ENCODE data around the gene FAIM.

FAIM gene

GRCh38 chr3:138646008-138646407 lies 37.4 kb downstream of the FAIM start:
- H3K9me3 ChIP-seq (replicated peaks in 1 of 2; ENCODE audit: control insufficient read depth in 2 of 2, insufficient read depth in 1 of 2, low read depth in 1 of 2, low read length in 2 of 2): peaks cover 13 to 35% of the 10 kb centered on the region in 2 donors
- no peak for DNase-seq (ENCODE audit: low spot score)
- no peak overlapping the region for H3K4me2 ChIP-seq (ENCODE audit: insufficient read depth, low read length, poor library complexity, severe bottlenecking)
- H2BK5ac ChIP-seq (ENCODE audit: low read length): no peak overlapping the region
- no peak overlapping the region for H4K91ac ChIP-seq (ENCODE audit: low read depth, low read length, poor library complexity)
- H4K8ac ChIP-seq (ENCODE audit: low read depth, low read length): no peak overlapping the region
- no peak overlapping the region for H3K4ac ChIP-seq (ENCODE audit: low read length)
- no peak overlapping the region for H2AFZ ChIP-seq (ENCODE audit: low read length)
- H3K18ac ChIP-seq (ENCODE audit: low read length): no peak overlapping the region
- H2BK15ac ChIP-seq (ENCODE audit: low read length): no peak overlapping the region
- H3K14ac ChIP-seq (ENCODE audit: low read length): no peak overlapping the region
- H3K27me3 ChIP-seq (ENCODE audit: control insufficient read depth in 3 of 3, insufficient read depth in 3 of 3, low read depth in 1 of 3, low read length in 3 of 3): no peaks in the 10 kb centered on the region
- H3K4me1 ChIP-seq (ENCODE audit: control insufficient read depth in 2 of 2, insufficient read depth in 1 of 2, low read depth in 1 of 2, low read length in 2 of 2): no peaks in the 10 kb centered on the region
- no peak overlapping the region for H2BK12ac ChIP-seq (ENCODE audit: low read length)
- H3K9ac ChIP-seq (ENCODE audit: low read depth, low read length, poor library complexity): no peak overlapping the region
- H3K23ac ChIP-seq (ENCODE audit: low read depth, low read length, poor library complexity): no peak overlapping the region
- H3K4me3 ChIP-seq (ENCODE audit: low read length in 2 of 2): no peak overlapping the region
- H2BK120ac ChIP-seq (ENCODE audit: low read depth, low read length): no peak overlapping the region
- H3K27ac ChIP-seq (replicated peaks; ENCODE audit: low read length): no peak overlapping the region
- no peak overlapping the region for H2AK5ac ChIP-seq (ENCODE audit: low read depth, low read length)
- no peaks in the 10 kb centered on the region for H3K79me1 ChIP-seq (ENCODE audit: low read depth, low read length)
- H3K36me3 ChIP-seq (replicated peaks in 1 of 2; ENCODE audit: control insufficient read depth in 2 of 2, insufficient read depth in 2 of 2, low read length in 2 of 2): peaks cover 13 to 22% of the 10 kb centered on the region in 2 donors

GRCh38 chr3:138646513-138646912 lies 37.9 kb downstream of the FAIM start:
- Histone ChIP-seq H3K9me3 (replicated peaks in 1 of 2; ENCODE audit: control insufficient read depth in 2 of 2, insufficient read depth in 1 of 2, low read depth in 1 of 2, low read length in 2 of 2) (peaks cover 13 to 35% of the 10 kb centered on the region in 2 donors), H3K9ac (ENCODE audit: low read depth, low read length, poor library complexity) (no peak overlapping the region), H3K79me1 (ENCODE audit: low read depth, low read length) (no peaks in the 10 kb centered on the region), H3K27ac (replicated peaks; ENCODE audit: low read length) (no peak overlapping the region), H3K4me3 (ENCODE audit: low read length in 2 of 2) (no peak overlapping the region), H3K14ac (ENCODE audit: low read length) (no peak overlapping the region), H3K23ac (ENCODE audit: low read depth, low read length, poor library complexity) (no peak overlapping the region), H2AK5ac (ENCODE audit: low read depth, low read length) (no peak overlapping the region), H3K4me1 (ENCODE audit: control insufficient read depth in 2 of 2, insufficient read depth in 1 of 2, low read depth in 1 of 2, low read length in 2 of 2) (no peaks in the 10 kb centered on the region), H3K36me3 (replicated peaks in 1 of 2; ENCODE audit: control insufficient read depth in 2 of 2, insufficient read depth in 2 of 2, low read length in 2 of 2) (peaks cover 13 to 22% of the 10 kb centered on the region in 2 donors), H4K8ac (ENCODE audit: low read depth, low read length) (no peak overlapping the region), H2BK120ac (ENCODE audit: low read depth, low read length) (no peak overlapping the region), H4K91ac (ENCODE audit: low read depth, low read length, poor library complexity) (no peak overlapping the region), H2BK5ac (ENCODE audit: low read length) (no peak overlapping the region), H2AFZ (ENCODE audit: low read length) (no peak overlapping the region), H3K4ac (ENCODE audit: low read length) (no peak overlapping the region), H2BK12ac (ENCODE audit: low read length) (no peak overlapping the region), H3K18ac (ENCODE audit: low read length) (no peak overlapping the region), H2BK15ac (ENCODE audit: low read length) (no peak overlapping the region), H3K27me3 (ENCODE audit: control insufficient read depth in 3 of 3, insufficient read depth in 3 of 3, low read depth in 1 of 3, low read length in 3 of 3) (no peaks in the 10 kb centered on the region), H3K4me2 (ENCODE audit: insufficient read depth, low read length, poor library complexity, severe bottlenecking) (no peak overlapping the region)
- DNase-seq (ENCODE audit: low spot score): no peak

GRCh38 chr3:138649134-138649533 lies 40.6 kb downstream of the FAIM start:
- H3K36me3 ChIP-seq (replicated peaks in 1 of 2; ENCODE audit: control insufficient read depth in 2 of 2, insufficient read depth in 2 of 2, low read length in 2 of 2): peaks cover 16 to 31% of the 10 kb centered on the region in 2 donors
- no peak overlapping the region for H3K4me2 ChIP-seq (ENCODE audit: insufficient read depth, low read length, poor library complexity, severe bottlenecking)
- H3K79me1 ChIP-seq (ENCODE audit: low read depth, low read length): no peaks in the 10 kb centered on the region
- peaks cover 13 to 27% of the 10 kb centered on the region in 2 donors for H3K9me3 ChIP-seq (replicated peaks in 1 of 2; ENCODE audit: control insufficient read depth in 2 of 2, insufficient read depth in 1 of 2, low read depth in 1 of 2, low read length in 2 of 2)
- no CpG with 5 or more reads among the region's 5 CpGs for WGBS, 2 donors (ENCODE audit: extremely low coverage in 2 of 2, insufficient read length in 2 of 2, insufficient replicate concordance in 1 of 2)
- H3K27me3 ChIP-seq (ENCODE audit: control insufficient read depth in 3 of 3, insufficient read depth in 3 of 3, low read depth in 1 of 3, low read length in 3 of 3): no peaks in the 10 kb centered on the region
- no peak for DNase-seq (ENCODE audit: low spot score)
- H2BK120ac ChIP-seq (ENCODE audit: low read depth, low read length): no peak overlapping the region
- H2AK5ac ChIP-seq (ENCODE audit: low read depth, low read length): no peak overlapping the region
- H3K4me1 ChIP-seq (ENCODE audit: control insufficient read depth in 2 of 2, insufficient read depth in 1 of 2, low read depth in 1 of 2, low read length in 2 of 2): no peaks in the 10 kb centered on the region
- H3K14ac ChIP-seq (ENCODE audit: low read length): no peak overlapping the region
- H3K9ac ChIP-seq (ENCODE audit: low read depth, low read length, poor library complexity): no peak overlapping the region
- H2BK12ac ChIP-seq (ENCODE audit: low read length): no peak overlapping the region
- H3K4ac ChIP-seq (ENCODE audit: low read length): no peak overlapping the region
- H2BK5ac ChIP-seq (ENCODE audit: low read length): no peak overlapping the region
- H2BK15ac ChIP-seq (ENCODE audit: low read length): no peak overlapping the region
- no peak overlapping the region for H2AFZ ChIP-seq (ENCODE audit: low read length)
- no peak overlapping the region for H3K27ac ChIP-seq (replicated peaks; ENCODE audit: low read length)
- H4K91ac ChIP-seq (ENCODE audit: low read depth, low read length, poor library complexity): no peak overlapping the region
- peak overlapping the region; percentile 44 for H4K8ac ChIP-seq (ENCODE audit: low read depth, low read length)
- H3K18ac ChIP-seq (ENCODE audit: low read length): no peak overlapping the region
- no peak overlapping the region for H3K23ac ChIP-seq (ENCODE audit: low read depth, low read length, poor library complexity)
- peak overlapping the region in 1 of 2 donors; percentile 52 for H3K4me3 ChIP-seq (ENCODE audit: low read length in 2 of 2)

- no peak overlapping the region for H2AFZ ChIP-seq (ENCODE audit: low read length)
Observed at GRCh38 chr3:138653567-138653966, 45.0 kb downstream of the FAIM start.

More at GRCh38 chr3:138653567-138653966, 45.0 kb downstream of the FAIM start:
- H3K4me1 ChIP-seq (ENCODE audit: control insufficient read depth in 2 of 2, insufficient read depth in 1 of 2, low read depth in 1 of 2, low read length in 2 of 2): no peaks in the 10 kb centered on the region
- H3K14ac ChIP-seq (ENCODE audit: low read length): no peak overlapping the region
- H3K9me3 ChIP-seq (replicated peaks in 1 of 2; ENCODE audit: control insufficient read depth in 2 of 2, insufficient read depth in 1 of 2, low read depth in 1 of 2, low read length in 2 of 2): peaks cover 13 to 17% of the 10 kb centered on the region in 2 donors
- H3K79me1 ChIP-seq (ENCODE audit: low read depth, low read length): no peaks in the 10 kb centered on the region
- no peak overlapping the region for H4K91ac ChIP-seq (ENCODE audit: low read depth, low read length, poor library complexity)
- no peak overlapping the region for H3K4me3 ChIP-seq (ENCODE audit: low read length in 2 of 2)
- H2AK5ac ChIP-seq (ENCODE audit: low read depth, low read length): no peak overlapping the region
- no peak overlapping the region for H2BK12ac ChIP-seq (ENCODE audit: low read length)
- H3K4me2 ChIP-seq (ENCODE audit: insufficient read depth, low read length, poor library complexity, severe bottlenecking): no peak overlapping the region
- no peak overlapping the region for H2BK15ac ChIP-seq (ENCODE audit: low read length)
- H4K8ac ChIP-seq (ENCODE audit: low read depth, low read length): no peak overlapping the region
- no peak for DNase-seq (ENCODE audit: low spot score)
- H2BK5ac ChIP-seq (ENCODE audit: low read length): no peak overlapping the region
- peaks cover 19 to 65% of the 10 kb centered on the region in 2 donors for H3K36me3 ChIP-seq (replicated peaks in 1 of 2; ENCODE audit: control insufficient read depth in 2 of 2, insufficient read depth in 2 of 2, low read length in 2 of 2)
- H3K23ac ChIP-seq (ENCODE audit: low read depth, low read length, poor library complexity): no peak overlapping the region
- no peak overlapping the region for H3K4ac ChIP-seq (ENCODE audit: low read length)
- H3K27ac ChIP-seq (replicated peaks; ENCODE audit: low read length): no peak overlapping the region
- no peak overlapping the region for H3K18ac ChIP-seq (ENCODE audit: low read length)
- no peaks in the 10 kb centered on the region for H3K27me3 ChIP-seq (ENCODE audit: control insufficient read depth in 3 of 3, insufficient read depth in 3 of 3, low read depth in 1 of 3, low read length in 3 of 3)
- no peak overlapping the region for H2BK120ac ChIP-seq (ENCODE audit: low read depth, low read length)
- no peak overlapping the region for H3K9ac ChIP-seq (ENCODE audit: low read depth, low read length, poor library complexity)

Measured in neuronal stem cell (in vitro differentiated cells).